Measurements from ENCODE around the gene CSNK1D.

GRCh38 chr17:82215972-82216300 lies 57.6 kb downstream of the CSNK1D start:
- TF ChIP-seq POLR2AphosphoS5 (IDR thresholded peaks at IDR 0.05; ENCODE audit: low read depth, low read length) (no peak), CTCF (IDR thresholded peaks at IDR 0.05) (no peak), REST (IDR thresholded peaks at IDR 0.05; ENCODE audit: insufficient read depth in 1 of 2, low read depth in 2 of 2, low read length in 1 of 2) (no peak), TCF7L2 (IDR thresholded peaks at IDR 0.05; ENCODE audit: low read depth, low read length) (no peak), SIN3A (IDR thresholded peaks at IDR 0.05; ENCODE audit: borderline replicate concordance, insufficient read depth, low read depth, low read length) (no peak)

Measured in Panc1 (cell line).